Fibroblast of the aortic adventitia (primary cell): ENCODE measurements around the gene KRTAP12-1. TPM values are rescaled to one million over a fixed set of nuclear protein-coding genes. Genes with fewer than 3 reads are reported as not detected.

Experiments
- DNase-seq: peaks from one replicate; pipeline ENCODE4 v3.0.0-alpha.2; 2010; ENCODE audit warnings: low read depth
- H3K4me3 ChIP-seq: 2 replicates; pipeline ENCODE4 v1.5.1; 2011; ENCODE audit warnings: low read depth, mild to moderate bottlenecking, control low read depth, low read length, moderate library complexity
- total RNA-seq: library from RNA; depleted of rRNA; stranded (reverse); fragments of >200 nt; gene quantifications from 2 replicates; pipeline ENCODE4 v1.2.3, GENCODE V29; 2012; ENCODE audit warnings: low replicate concordance
- TF ChIP-seq, protein P1 (sequence below): IDR thresholded peaks from 2 replicates; pipeline ENCODE4 v1.5.1; 2011; ENCODE audit warnings: mild to moderate bottlenecking, low read length, control low read depth, inconsistent platforms; ENCODE audit not compliant: insufficient read depth

KRTAP12-1 gene, protein sequence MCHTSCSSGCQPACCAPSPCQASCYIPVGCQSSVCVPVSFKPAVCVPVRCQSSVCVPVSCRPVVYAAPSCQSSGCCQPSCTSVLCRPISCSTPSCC
- not detected in 2 replicates for total RNA-seq

DNA sequence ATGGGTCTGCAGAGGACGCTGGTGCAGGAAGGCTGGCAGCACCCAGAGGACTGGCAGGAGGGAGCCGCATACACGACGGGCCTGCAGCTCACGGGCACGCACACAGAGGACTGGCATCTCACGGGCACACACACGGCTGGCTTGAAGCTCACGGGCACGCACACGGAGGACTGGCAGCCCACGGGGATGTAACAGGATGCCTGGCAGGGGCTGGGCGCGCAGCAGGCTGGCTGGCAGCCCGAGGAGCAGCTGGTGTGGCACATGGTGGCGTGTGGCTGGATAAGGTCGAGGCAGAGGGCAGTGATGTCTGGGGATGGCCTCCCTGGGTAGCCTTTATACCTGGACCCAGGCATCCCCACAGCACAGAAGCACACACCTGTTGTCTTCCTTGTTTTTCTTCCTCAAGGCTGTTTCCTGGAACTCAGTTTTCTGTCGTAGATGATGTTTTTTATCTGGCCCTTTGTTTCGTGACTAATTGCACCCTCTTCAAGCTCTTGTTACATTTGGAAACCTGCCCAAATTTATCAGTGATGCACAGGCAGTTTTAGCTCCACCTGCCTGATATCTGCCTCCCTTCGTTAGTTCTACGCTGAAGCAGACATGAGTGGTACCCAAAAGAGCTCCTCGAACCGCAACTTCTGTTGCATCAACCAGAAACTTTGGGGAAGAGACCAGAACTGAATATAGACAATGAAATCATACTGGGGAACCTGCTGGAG lies at the start of gene KRTAP12-1:
TSS of gene KRTAP12-1 (minus strand) at position 303 of the 719 bp plus-strand sequence. CDS start at position 263, 40 bp downstream.
- TF ChIP-seq, protein P1, sequence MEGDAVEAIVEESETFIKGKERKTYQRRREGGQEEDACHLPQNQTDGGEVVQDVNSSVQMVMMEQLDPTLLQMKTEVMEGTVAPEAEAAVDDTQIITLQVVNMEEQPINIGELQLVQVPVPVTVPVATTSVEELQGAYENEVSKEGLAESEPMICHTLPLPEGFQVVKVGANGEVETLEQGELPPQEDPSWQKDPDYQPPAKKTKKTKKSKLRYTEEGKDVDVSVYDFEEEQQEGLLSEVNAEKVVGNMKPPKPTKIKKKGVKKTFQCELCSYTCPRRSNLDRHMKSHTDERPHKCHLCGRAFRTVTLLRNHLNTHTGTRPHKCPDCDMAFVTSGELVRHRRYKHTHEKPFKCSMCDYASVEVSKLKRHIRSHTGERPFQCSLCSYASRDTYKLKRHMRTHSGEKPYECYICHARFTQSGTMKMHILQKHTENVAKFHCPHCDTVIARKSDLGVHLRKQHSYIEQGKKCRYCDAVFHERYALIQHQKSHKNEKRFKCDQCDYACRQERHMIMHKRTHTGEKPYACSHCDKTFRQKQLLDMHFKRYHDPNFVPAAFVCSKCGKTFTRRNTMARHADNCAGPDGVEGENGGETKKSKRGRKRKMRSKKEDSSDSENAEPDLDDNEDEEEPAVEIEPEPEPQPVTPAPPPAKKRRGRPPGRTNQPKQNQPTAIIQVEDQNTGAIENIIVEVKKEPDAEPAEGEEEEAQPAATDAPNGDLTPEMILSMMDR: no peak
- no peak for DNase-seq
- H3K4me3 ChIP-seq: no peak within 1 kb of the TSS

GRCh38 chr21:44730951-44731579 lies 49.1 kb upstream of the KRTAP12-1 start:
- no peak for DNase-seq
- TF ChIP-seq, protein P1: no peak
- no peak overlapping the region for H3K4me3 ChIP-seq

- TF ChIP-seq, protein P1: no peak
- no peak for DNase-seq
- H3K4me3 ChIP-seq: no peak overlapping the region
Measured at GRCh38 chr21:44730028-44730395, 48.0 kb upstream of the KRTAP12-1 start.

GRCh38 chr21:44729336-44730027 lies 47.5 kb upstream of the KRTAP12-1 start:
- no peak for DNase-seq
- TF ChIP-seq, protein P1: no peak
- H3K4me3 ChIP-seq: no peak overlapping the region

DNA sequence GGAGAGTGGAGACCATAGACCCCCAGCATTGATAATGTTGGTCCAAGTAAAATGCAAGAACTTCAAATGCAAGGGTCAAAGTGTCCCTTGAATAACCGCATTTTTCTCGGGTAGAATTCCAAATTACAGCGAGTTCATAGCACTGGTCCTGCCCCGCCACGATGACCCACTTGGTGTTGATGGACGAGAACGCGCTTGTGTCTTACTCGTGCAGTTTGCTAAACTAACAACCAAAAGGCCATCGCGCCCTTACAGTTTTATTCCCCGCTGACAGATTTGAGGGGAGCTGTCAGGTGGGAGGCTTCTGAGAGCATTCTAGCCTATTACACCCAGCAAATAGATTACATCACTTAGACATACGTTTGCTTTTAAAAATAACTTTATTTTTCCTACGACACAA lies 46.8 kb upstream of the KRTAP12-1 start:
- no peak for DNase-seq
- TF ChIP-seq, protein P1: no peak

GRCh38 chr21:44727757-44728156 lies 45.8 kb upstream of the KRTAP12-1 start:
- no peak for DNase-seq
- TF ChIP-seq, protein P1: no peak
- H3K4me3 ChIP-seq: no peak overlapping the region

More for the DNA sequence above, 46.8 kb upstream of the KRTAP12-1 start:
- no peak overlapping the region for H3K4me3 ChIP-seq
